ENCODE measurements around the gene EFCAB9.

DNA sequence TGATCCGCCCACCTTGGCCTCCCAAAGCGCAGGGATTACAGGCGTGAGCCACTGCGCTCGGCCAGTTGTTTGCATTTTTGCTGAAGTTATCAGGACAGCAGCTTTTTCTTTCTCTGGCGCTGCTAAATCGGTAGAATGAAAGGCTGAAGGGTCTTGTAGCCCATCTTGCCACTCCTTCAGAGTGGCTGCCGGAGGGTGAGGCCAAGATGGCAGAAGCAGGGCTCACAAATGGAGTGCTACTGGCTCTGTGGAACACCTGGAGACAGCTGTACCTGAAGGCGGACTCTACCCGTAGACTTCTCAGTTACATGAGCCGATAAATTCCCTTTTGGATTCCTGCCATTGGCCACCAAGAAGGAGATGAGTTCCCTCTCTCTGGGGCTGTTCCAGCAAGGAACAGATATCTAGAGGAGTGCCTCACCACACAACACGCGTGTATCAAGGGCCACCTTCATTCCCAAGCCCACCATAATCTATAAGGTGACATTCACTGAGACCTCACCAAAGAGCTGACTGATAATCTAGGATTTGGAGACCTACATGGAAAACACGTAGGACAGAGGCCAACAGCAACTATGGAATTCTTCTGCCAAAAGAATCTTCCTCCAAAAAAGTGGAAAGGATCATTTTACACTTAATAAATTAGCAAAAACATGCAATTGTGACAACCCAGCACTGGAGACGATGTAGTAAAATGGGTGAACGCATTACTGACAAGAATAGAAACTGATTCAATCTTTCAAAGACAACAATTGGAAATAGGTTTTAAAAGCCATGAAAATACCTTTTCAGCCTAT lies 27.7 kb upstream of the EFCAB9 start:
- TF ChIP-seq, protein P1, sequence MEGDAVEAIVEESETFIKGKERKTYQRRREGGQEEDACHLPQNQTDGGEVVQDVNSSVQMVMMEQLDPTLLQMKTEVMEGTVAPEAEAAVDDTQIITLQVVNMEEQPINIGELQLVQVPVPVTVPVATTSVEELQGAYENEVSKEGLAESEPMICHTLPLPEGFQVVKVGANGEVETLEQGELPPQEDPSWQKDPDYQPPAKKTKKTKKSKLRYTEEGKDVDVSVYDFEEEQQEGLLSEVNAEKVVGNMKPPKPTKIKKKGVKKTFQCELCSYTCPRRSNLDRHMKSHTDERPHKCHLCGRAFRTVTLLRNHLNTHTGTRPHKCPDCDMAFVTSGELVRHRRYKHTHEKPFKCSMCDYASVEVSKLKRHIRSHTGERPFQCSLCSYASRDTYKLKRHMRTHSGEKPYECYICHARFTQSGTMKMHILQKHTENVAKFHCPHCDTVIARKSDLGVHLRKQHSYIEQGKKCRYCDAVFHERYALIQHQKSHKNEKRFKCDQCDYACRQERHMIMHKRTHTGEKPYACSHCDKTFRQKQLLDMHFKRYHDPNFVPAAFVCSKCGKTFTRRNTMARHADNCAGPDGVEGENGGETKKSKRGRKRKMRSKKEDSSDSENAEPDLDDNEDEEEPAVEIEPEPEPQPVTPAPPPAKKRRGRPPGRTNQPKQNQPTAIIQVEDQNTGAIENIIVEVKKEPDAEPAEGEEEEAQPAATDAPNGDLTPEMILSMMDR (IDR thresholded peaks at IDR 0.05): no peak
- no peak for TF ChIP-seq POLR2A (IDR thresholded peaks at IDR 0.05)

Data from heart left ventricle (tissue), 13 donors.